Loucy (cell line): ENCODE results near the gene IQCH.

Source experiments
- CTCF ChIP-seq: fragments of 200-600 bp; sonication (generic); conservative IDR thresholded peaks from 2 replicates; pipeline ENCODE4 v1.5.1; 2014; ENCODE audit warnings: mild to moderate bottlenecking, antibody characterized with exemption, low read length
- EZH2phosphoT487 ChIP-seq: fragments of 200-600 bp; IDR thresholded peaks from 2 replicates; pipeline ENCODE4 v1.6.1; 2018; ENCODE audit warnings: antibody characterized with exemption, mild to moderate bottlenecking, moderate library complexity, borderline replicate concordance

DNA sequence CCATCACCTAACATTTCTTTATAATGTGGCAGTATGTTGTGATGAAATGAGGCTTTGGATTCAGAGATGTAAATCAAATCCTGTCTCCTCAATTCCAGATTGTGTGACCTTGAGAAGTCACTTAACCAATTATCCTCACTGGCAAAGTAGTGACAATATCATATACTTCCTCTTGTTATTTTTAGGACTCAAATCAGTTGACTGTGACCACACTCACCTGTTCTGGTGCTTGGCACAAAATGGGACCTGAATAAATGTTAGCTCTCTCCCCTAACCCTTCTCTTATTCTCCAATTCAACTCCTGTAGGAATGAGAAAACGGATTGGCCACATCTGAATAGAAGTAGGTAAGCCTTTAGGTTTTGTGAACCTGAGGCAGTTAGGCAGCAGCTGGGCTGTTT lies 42.1 kb downstream of the IQCH start:
- TF ChIP-seq CTCF (no peak), EZH2phosphoT487 (no peak)
